ENCODE data around the gene SPATA13.

Gene SPATA13

DNA sequence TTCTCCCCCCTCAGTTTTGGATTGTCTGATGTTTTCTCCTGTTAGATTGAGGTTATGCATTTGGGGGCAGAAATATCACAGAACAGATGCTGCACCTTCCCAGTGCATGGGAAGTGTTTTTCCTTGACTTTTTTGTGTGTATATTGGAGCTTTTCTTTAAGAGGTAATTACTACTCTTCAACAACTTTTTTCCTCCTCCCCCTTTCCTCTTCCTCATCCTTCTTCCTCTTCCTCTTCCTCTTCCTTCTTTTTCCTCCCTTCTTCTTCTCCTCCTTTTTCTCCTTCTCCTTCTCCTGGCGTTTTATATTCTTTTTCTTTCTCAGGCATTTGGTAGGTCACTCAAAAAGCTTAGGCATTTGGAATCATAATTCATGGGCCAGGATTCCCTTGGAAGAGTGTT is 18.1 kb upstream of the SPATA13 start:
- DNase-seq: no peak

DNA sequence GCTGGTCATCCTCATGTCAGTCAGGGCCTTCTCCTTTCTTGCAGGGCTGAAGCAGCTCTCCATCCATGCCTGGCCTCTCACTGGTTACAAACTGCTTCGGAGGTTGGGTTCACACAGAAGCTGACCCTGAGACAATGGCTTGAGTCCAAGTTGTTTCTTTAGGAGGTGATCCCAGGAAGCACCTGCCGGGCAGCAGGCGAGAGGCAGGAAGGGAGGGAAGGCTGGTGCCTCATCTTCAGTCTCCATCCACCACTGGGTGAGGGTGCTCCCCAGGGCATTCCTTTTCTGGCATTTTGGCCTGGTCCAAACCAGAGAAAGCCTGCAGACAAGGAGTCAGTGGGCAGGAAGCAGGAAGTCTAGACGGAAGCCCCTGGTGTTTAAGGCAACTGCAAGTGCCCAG is 17.6 kb upstream of the SPATA13 start:
- DNase-seq: no peak

DNA sequence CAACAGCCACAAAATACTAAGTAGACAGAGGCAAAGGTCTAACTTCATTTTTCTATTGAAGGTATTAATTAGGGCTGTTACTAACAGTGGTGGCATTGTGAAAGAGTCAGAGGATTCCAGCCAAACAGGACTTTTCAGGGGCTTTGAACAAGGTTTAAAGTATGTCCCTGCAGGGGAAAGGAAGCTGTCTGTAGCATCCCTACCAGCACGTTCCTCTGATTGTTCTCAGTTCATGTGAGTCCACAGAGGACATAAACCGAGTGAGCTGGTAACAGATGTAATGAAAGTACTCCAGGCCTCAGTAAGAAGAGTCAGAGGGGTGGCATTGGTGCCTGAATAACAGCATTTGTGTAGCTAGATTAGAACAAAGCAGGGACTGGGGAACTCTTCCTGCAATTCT is 15.3 kb upstream of the SPATA13 start:
- no peak for DNase-seq

DNA sequence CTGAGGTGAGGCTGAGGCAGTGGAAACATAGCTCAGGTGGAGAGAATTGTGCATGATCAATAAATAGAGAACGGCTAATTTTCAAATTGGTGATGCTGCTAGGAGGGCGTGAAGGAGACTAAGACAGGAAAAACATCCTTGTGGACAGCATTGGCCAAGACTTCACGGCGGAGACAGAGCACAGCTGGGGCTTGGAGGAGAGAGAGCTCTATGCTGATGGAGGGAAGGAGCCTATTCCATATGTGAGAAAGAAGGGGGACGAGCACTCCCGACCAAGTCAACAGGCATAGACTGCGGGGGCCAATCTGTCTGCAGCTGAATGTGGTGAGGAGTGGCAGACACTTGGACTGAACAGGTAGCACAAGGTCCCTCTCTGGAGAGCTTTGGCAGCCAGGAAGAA is 14.8 kb upstream of the SPATA13 start:
- no peak for DNase-seq

DNA sequence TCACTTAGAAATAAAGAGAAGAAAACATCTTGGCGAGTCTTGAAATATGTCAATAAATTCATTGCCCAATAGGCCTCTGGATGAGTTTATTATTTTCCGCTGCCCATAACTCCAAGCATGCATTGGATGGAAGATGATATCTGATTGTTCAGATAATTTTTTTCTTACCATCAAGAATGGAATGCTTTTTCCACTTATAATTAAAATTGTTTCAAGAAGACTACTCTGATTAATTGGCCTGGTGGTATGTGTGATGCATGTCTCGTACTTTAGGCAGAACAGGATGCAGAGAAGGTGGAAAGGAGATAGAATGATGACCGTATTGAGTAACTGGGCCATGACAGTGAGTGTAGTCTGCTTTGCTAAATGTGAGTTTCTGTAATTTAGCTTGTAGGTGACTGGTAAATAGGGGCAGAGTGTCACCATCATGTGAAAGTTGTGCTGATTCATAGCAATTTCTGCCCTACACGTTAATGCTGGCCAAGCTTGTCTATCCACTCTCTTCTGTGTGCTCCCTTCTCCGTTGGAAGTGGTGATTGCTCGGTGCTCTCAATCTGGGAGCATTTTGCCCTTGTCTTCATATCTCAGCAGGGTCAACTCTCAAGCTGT is 13.5 kb upstream of the SPATA13 start:
- DNase-seq: no peak

DNA sequence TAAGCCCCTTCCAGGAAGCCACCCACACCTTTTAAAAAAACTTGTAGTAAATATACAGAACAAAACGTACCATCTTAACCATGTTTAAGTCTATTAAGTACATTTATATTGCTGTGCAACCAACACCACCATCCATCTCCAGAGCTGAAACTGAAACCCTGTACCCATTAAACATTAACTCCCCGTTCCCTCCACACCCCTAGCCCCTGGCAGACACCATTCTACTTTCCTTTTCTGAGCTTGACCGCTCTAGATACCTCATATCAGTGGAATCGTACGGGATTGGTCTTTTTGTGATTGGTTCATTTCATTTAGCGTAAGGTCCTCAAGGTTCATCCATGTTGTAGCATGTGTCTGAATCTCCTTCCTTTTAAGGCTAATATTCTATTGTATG is 13.0 kb upstream of the SPATA13 start:
- DNase-seq: no peak

DNA sequence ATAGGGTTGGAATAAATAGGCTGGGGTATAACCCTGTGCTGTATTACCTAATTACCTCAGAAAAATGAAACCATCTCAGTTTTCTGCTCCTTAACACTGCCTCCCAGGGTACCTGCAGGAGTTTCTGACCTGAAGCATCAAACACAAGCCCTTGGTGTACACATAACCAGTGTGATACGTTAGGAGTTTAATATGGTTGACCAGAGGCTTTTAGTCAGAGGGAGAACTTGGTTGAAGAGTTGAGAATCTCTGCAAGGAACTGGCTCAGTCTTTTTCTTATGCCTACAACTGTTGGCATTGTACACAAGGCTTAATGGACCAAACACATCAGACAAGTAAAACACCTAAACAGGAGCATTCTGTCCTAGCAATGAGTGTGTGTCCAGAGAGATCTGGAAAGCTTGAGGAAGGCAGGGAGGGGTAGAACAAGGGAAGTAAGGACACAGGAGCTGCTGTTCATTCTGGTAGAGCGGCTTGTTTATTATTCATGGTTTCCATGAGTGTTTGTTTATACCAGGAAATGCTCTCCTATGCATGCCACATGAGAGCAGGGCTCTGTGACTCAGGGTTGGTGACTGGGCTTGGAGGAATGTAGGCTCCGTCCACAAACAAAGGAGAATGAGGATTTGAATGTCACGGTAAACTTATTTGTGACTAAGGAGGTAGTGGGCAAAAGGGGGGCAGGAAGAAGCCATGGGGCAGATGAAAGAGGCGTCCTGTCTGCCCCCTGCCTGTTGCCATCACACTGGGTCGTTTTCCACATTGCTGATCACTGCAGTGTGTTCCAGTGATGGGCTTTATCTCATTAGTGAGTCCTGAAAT is 11.9 kb upstream of the SPATA13 start:
- no peak for DNase-seq

DNA sequence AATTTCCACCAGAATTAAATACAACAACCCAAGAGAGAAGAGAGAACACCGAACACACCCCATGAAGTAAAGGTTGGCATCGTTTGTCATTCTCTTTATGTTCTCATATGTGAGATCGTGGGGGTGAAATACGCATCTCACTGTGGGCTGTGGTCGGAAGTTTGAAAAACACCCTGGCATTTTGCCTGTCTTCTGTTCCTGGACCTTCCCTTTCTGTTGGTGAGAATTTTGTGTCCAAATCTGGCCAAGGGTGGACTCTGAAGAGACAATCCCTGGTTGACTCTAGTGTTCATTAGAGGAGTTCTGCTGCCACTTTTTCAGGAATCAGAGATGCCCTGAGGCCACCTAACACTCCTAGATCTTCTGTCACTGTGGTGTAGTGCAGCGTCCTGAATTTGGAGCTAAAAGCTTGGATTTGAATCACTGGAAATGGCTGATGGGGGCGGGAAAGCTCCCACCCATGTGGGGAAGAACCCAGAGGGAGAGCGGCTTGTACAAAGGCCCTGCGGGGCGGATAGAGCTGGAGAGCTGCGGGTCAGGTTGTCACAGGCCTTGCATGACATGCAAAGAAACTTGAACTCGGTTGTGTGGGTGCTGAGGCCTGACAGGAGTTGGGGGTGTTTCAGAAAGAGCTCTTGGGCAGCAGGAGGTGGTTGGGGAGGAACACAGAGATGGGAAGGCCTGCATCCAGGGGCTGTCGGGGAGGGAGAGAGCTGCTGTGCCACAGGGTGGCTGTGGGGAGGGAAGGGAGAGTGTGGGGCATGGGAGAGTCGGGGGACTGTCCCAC is 11.1 kb upstream of the SPATA13 start:
- DNase-seq: no peak

DNA sequence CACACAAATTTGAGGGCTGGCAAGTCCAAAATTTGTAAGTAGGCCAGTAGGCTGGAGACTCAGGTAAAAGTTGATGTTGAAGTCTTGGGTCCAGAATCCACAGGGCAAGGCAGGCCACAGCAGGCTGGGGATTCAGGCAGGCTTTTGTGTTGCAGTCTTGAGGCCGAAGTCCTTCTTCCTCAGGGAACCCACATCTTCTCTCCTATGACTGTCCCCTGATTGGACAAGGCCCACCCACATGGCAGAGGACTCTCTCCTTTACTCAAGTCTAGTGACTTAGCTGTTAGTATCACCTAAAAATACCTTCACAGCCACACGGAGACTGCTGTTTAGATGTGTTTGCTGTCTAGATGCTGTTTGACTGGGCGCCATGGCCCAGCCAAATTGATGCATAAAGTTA is 9.9 kb upstream of the SPATA13 start:
- DNase-seq: no peak

DNA sequence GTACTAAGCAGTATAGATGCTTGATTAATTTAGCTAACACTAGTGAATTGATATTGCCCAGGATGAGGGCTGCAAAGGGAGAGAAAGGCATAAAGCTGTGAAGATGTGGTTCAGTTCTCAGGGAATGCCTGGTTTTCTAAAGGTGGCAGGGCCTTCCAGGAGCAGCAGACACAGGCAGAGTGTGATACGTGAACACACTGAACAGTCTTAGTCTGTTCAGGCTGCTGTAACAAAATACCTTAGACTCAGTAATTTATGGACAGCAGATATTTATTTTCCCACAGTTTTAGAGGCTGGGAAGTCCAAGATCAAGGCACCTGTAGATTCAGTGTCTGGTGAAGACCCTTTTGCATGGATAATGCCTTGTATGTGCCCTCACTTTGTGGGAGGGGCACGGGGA is 8.7 kb upstream of the SPATA13 start:
- no peak for DNase-seq

DNA sequence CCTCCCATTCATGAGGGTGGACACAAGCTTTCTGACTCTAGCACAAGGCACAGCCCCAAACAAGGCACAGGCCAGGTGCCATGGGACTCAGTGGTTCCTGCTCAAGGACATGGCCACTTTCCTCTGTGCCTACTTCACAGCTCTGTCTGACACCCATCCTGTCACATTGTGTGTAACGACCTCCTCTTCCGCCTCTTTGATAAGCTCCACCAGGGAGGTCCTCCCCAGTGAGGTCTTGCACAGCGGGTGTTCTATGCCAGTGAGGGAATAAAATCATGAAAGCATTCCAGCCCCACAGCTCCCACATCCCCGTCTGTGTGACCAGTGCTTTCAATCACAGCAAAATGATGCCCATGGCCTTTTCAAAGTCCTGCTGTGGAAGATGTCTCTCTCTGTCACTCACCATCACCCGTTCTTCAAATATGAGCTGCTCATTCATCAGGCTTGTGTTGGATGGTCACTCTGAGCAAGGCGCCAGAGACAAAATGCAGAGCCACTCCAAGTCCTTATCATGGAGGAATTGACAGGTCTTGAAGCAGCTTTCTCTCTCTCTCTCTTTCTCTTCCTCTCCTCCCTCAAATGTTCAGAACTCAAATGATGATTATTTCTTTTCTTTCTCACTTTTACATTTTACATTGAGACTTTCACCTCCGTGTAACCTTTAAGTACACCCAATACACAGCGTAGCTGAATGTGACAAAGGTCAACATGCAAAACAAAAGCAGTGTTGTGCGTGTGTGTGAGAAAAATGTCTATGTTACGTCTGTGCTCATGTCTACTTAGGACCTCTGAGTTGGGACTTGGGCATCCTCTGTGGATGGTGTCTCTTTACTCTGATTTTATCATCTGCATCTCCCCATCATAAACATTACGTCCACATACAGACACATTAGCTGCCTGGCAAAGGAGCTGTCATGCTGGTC is 8.0 kb upstream of the SPATA13 start:
- no peak for DNase-seq

DNA sequence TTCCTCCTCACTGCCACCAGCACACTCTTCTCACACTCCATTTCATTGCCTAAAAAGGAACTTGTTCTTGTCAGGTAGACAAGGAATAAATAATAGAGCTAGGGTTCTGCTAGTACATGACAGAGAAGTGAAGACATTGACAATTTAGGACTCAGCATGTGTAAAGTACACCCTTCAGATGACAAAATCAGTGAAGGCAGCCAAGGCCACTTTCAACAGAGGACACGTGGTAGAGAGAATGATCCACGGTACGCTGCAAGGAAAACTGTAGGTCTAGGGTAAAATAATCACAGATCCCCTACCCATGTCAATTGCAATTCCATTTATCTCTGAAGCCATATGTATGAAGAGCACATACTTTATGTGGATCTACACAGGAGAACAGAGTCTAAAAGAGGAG is 7.2 kb upstream of the SPATA13 start:
- DNase-seq: no peak

DNA sequence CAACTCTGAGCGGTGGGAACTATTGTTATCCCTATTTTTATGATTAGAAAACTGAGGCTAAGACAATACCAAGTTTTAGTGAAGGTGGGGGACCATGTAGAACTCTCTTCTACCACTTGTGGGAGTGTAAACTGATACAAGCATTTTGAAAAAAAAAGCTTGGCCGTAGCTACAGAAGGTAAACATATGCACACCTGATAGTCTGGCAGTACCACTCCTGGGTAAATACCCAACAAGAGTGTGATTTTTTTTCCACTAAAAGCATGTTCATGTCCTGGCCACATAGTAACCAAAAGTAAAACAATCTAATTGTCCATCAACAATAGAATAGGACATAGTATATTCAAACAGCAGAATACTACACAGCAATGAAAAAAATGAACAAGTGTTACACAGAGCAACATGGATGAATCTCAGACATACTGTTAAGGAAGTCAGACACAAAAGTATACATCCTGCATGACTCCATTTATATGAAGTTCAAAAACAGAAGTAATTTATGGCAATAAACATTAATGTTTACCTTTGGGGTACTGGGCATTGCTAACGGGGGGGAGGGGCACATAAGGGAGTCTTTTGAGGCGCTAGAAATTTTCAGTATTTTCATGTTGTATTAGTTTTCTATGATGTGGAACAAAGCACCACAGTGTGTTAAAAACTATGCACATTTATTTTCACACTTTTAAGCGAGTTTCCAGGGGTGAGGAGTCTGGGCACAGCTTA is 6.4 kb upstream of the SPATA13 start:
- no peak for DNase-seq

DNA sequence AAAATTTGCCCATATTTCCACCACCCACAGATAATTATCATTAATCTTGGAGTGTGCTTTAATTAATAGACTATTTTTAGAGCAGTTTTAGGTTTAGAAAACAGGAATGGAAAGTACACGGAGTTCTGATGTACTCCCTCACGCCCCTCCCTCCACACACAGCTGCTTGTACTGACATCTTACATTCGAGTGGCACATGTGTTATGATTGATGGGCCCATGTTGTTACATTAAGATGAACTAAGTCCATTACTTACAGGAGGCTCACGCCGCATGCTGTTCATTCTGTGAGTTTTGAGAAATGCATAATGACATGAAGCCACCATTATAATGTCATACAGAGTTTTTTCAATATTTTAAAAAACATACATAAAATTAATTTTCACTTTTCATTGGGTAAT is 1.2 kb upstream of the SPATA13 start:
- no peak for DNase-seq

DNA sequence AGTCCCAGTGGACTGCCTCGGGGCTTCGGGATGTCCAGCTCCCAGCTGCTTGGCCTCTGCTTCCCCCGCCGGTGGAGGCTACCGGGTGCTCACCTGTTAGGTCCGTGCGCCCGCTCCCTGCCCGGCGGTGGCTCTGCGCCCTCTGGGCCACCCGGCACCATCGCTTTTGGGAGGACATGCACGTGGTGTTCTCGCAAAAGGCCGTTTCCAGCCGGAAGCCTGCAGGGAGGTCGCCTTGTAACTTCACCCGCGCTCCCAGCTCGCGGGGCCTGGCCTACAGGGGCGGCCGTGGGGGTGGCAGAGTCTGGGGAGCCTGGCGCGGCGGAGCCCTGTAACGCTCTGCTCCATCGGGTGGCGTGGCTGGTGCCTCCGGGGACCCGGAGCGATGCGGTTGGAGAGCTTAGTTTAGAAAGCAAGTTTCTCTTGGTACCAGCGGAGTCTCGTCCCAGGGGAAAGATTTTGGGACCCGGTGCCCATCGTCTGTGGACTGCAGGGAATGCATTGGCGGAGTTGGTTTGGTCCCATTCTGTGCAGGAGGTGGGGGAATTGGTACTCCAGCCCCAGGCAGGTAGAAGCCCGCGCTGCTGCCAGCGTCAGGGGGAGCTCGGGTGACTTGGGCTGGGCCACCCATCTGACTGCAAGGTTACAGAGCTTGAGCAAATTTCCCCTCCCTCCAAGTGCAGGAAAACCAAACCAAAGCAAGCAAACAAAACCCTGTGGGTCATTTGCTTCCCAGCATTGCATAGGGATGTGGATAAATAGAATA is 673 bp downstream of the SPATA13 start:
- DNase-seq: no peak

DNA sequence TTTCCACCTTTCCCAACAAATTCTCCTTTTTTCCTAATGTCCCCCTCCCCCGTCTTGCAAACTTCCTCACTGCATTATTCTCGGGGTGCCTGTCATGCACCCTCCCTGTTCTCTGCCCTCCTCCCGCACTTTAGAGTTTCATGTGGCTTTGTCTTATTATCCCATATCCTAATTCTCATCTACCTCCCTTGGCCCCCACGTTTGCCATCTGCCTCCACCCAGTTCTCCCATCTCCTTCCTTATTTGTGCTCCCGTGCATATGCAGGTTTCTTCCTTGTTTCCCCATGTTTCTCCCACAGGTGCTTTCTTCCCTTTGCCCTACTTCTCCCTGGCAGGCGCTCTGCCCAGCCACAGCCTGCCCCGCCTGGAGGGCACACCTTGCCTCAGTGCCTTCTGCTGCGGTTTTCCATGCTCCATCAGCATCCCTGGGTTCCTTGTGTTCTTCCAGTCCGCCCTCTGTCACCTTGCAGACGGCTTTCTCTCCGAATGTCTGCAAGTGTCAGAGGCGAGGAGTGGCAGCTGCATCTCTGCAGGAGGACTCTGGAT is 1.5 kb downstream of the SPATA13 start:
- no peak for DNase-seq

DNA sequence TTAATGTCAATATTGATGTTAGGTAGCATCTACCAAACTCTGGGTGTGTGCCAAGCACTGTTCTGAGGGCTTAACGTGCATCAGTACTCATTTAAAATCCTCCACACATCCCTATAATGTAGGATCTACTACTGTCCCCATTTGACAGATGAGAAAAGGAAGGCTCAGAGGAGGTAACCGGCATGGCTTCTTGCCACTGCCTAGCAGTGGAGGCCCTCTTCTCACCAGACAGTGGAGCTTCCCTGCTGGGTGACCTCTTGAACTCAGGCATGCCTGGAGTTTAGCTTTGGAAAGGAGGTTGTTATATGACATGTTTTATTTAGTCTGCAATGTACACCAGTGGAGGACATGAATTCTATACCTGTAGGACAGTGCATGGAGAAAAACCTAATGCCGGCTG is 2.1 kb downstream of the SPATA13 start:
- no peak for DNase-seq

DNA sequence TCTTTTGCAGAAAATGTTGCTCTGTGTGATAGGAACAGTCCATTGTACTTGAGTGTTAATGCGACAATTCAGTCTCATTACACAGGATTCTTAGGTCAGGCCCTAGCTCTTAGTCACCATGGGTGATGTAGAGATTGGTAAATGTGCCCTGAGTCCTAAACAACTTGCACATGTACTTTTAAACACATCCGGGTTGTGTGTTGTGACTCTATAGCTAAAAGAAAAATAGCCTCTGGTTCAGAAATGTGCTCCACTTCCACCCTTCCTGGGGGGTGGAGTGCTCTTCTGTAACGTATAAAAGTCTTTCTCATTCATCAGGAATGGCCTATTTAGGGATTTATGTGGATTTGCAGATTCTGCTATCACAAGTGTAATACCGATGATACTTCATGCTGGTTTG is 5.2 kb downstream of the SPATA13 start:
- no peak for DNase-seq

DNA sequence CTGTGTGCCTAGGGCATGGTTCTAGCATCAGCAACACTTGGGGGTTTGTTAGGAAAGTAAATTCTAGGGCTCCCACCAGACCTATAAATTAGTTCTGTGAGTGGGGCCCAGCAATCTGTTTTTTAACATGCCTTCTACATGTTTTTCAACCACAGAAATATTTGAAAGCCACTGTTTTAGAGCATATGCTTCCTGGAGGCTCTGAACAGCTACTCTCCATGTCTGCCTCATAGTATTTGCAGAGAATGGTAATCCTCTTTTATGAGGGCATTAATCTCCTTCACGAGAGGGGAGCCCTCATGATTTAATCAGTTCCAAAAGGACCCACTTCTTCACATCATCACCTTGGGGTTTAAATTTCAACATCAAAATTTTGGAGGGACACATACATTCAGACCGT is 6.0 kb downstream of the SPATA13 start:
- no peak for DNase-seq

DNA sequence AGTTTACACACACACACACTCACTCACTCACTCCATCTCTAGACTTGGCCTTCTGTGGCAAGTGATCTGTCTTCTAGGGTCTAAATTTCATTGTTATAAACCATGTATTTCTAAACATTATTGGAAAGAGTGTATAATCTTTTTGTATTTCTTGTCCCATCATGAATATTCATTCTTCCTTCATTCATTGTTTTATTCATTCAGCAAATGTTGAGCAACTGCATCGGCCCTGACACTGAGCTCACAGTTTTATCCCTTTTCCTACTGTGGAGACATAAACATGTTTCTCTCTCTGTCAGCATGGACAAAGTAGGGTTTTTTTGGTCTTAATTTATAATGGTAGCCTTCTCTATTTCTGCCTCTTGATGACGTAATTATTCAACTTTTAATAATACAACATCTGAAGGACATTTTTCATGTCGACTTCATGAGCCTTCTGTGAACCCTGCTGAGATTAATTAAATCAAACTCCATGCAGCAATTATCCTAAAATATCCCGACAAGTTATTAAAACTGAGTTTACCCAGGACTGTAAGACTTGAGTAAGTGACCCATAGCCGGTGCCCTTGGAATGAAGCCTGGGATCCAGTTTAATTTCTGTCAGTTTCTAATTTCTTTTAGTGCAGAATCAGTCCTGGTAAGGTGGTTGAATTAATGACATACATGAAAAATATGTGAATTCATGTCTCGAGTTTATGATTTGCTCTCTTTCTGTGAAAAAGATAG is 7.3 kb downstream of the SPATA13 start:
- DNase-seq: no peak

DNA sequence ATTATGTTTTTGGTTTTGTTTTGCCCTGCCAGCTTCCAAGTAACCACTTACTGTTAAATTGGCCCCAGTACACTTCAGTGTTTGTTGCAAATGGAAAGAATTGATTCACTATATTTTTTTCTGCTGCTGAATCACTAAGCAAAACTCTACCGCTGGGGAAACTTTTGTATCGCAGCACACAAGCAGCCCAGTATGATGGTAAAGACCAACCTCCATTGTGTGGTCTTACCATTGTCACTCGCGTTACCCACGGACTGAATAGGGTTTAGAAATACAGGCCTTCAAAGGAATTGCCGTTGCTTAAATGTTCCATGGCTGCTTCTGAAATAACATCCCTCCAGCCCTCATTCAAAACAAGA is 7.9 kb downstream of the SPATA13 start:
- DNase-seq: no peak
